ENCODE measurements around the gene FXYD1.

Gene FXYD1

DNA sequence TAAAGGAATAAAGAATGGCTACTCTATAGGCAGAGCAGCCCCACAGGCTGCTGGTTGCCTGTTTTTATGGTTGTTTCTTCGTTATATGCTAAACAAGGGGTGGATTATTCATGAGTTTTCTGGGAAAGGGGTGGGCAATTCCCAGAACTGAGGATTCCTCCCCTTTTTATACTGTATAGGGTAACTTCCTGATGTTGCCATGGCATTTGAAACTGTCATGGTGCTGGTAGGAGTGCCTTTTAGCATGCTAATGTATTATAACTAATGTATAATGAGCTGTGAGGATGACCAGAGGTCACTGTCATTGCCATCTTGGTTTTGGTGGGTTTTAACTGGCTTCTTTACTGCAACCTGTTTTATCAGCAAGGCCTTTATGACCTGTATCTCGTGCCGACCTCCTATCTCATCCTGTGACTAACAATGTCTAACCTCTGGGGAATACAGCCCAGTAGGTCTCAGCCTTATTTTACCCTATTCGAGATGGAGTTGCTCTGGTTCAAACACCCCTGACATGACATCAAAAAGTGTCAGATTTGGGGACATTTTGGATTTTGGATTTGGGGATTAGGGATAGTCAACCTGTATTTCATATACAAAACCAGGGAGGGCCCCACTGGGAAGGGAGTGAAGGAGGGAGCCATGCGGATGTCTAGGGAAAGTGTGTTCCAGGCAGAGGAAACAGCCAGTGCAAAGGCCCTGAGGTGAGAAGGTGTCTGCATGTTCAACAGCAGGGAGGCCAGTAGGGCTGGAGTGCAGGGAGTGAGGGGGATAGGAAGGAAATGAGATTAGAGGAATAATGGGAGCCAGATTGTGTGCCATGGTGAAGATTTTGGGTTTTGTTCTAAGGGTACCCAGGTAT, 26.8 kb downstream of the FXYD1 start:
- DNase-seq, result no peak

DNA sequence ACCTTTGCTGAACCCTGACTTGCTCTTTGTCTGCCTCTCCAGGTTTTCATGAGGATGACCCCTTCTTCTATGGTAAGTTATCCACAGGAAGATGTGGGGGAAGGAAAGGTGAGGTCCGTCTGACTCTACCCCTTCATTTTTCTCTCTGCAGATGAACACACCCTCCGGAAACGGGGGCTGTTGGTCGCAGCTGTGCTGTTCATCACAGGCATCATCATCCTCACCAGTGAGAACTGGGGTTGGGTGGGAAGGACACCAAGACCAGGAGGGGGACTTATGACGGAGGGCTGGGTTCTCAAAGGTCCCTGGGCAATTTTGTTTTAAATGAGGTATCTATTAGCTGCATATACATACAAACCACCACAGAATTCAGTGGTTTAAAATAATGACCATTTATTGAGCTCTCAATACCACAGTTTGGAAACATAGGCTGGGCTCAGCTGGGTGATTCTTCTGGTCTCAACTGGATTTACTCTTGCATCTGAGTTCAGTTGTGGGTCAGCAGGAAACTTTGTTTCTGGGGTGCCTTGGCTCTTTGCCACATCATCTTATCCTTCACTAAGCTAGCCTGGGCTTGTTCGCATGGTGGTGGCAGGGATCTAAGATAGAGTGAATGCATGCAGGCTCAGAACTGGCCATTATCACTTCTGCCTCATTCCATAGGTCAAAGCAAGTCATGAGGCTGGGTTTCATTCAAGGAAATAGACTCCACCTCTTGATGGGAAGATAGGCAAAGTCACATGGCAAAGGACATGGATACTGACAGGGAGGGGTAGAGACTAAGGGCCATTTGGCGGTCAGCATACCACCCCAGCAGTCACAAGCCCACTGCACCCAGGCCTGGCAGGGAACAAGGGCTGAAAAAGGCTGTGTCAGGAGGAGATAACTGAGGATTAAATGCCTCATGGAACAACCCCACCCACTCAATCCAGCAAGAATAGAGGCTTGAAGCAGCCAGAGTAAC, 27.8 kb downstream of the FXYD1 start:
- DNase-seq, result no peak

DNA sequence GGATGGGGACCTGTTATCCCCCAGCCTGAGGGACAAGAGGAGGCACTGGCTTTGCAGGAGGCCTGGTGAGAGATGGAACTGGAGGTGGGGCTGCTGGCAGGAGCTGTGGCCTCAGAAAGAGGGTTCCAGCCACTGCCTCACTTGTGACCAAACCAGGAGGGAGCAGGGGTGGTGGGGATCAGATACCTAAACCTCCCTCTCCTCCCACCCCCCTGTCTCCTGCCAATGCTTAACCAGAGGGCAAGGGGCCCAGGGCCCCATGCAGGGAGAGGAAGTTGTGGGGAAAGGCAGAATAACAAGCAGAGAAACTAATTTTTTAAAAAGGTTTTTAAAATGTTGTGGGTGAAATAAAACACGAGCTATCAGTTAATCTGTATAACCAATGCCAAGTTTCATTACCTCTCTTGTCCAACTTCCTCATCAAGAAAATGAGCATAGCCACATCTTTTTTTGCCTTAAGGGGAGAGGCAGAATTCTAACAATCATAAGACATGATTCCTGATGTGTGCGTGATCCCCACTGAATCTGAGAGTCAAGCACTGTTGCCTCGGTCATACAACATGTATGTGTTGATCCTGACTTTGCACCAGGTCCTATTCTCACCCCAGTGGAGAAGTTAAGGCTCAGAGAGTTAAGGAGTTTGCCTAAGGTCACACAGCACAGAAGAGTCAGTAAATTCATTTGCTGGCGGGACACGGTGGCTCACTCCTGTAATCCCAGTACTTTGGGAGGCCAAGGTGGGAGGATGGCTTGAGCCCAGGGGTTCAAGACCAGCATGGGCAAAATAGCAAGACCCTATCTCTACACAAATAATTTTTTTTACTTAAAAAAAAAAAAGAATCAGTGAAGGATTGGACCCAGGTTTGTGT, 28.9 kb downstream of the FXYD1 start:
- DNase-seq, result no peak

DNA sequence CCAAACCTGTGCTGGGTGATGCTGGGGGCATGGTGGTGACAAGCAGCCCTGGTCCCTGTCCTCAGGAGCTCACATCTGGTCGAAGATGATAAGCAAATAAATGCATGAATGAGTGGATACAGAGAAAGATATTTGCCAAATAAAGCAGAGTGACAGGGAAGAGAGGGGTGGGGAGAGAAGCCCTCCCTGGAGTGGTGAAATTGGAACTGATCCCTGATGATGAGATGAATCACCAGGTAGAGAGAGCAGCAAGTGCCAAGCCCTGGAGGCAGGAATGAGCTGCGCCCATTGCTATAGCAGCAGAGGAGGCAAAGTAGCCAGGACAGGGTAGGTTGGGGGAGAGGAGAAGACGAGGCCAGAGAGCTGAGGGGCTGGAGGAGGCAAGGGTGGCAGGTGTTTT, 29.6 kb downstream of the FXYD1 start:
- no peak for DNase-seq

DNA sequence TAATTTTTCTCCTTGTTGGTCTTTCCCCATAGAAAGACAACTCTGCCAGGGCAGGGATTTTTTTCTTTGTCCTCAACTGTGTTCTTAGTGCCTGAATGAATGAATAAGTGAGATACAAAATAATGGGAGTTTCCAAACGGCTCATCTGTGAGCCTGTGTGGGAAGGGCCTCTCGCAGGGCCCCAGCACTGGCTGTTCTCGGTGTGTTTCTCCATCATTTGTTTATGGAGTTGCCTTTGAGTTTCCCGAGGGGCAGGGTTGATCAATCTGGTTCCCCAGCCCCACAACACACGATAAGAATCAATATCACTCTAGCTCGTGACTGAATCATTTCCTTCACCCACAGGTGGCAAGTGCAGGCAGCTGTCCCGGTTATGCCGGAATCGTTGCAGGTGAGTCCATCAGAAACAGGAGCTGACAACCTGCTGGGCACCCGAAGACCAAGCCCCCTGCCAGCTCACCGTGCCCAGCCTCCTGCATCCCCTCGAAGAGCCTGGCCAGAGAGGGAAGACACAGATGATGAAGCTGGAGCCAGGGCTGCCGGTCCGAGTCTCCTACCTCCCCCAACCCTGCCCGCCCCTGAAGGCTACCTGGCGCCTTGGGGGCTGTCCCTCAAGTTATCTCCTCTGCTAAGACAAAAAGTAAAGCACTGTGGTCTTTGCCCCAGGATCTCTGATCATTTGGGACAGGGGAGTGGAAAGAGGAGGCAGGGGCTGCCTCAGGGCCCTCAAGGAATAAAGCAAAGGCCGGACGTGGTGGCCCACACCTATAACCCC, 30.8 kb downstream of the FXYD1 start:
- DNase-seq, result no peak

DNA sequence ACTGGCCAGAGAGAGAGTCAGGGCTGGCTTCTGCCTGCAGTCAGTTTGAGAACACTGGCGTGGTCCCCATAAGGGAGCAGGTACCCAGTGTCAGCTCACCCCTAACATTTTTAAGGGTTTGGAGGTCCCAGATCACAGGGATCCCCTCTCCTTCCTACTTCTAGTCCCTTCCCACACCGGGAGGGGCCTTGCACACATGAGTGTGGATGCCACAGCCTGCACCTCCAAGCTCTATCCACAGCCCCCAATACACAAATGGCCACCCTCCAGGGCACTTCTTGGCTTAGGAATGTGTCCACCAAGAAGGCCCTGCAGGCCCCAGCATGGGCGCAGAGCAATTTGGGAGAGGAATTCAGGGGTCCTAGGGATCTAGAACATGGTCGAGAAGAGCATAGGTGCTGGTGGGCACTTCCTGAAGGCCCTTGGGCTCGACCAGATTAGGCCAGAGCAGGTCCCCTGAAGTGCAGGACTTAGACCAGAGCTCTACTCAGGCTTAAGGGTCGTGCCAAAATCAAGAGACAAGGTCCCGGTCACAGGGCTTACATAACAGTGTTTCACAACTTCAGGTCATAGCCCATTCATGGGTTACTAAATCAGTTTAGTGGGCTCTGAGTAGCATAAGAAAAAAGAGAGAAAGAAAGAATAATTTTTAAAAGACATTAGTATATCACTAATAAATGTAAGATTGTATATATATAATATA, 31.9 kb downstream of the FXYD1 start:
- DNase-seq, result no peak

DNA sequence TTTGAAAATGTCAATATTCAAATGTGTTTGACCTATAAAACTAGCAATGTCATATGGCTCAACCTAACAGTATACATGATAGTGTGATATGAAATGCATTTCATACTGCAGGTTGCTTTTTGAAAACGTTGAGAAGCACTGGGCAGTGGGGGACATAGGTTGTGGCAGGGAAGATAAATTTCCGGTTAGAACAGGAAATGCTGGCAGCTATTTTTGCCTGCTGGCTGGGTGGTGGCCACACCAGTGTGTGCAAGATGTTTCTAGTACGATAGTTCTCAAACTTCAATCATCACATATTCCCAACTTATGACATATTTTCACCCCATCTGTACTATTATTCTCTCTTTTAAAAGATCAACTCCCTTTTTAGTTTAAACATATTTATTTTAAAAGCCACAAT, 33.1 kb downstream of the FXYD1 start:
- no peak for DNase-seq

DNA sequence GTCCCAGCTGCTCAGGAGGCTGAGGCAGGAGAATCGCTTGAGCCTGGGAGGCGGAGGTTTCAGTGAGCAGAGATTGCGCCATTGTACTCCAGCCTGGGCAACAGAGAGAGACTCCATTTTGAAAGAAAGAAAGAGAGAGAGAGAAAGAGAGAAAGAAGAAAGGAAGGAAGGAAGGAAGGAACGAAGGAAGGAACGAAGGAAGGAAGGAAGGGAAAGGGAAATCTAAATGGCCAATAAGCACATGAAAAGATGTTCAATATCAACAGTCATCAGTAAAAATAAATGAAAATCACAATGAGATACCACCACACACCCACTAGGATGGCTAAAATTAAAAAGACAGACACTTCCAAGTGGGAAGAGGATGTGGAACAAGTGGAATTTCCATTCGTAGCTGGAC, 35.6 kb downstream of the FXYD1 start:
- no peak for DNase-seq

DNA sequence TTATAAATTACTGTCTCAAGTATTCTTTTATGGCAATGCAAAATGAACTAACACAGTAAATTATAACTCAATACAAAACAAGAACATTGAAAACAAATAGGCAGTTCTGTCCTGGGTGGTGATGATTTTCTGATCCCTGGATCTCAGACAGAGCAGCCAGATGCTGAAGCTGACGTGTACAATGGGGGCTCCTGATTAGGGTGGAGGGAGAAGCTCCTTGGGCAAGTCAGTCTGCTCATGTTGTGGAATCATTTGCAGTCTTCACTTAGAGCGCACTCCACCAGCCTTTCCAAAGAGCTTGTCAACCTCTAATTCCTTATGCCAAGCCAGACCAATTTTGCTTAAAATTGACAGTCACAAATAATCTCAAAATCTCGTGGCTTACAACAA, 37.6 kb downstream of the FXYD1 start:
- no peak for DNase-seq

DNA sequence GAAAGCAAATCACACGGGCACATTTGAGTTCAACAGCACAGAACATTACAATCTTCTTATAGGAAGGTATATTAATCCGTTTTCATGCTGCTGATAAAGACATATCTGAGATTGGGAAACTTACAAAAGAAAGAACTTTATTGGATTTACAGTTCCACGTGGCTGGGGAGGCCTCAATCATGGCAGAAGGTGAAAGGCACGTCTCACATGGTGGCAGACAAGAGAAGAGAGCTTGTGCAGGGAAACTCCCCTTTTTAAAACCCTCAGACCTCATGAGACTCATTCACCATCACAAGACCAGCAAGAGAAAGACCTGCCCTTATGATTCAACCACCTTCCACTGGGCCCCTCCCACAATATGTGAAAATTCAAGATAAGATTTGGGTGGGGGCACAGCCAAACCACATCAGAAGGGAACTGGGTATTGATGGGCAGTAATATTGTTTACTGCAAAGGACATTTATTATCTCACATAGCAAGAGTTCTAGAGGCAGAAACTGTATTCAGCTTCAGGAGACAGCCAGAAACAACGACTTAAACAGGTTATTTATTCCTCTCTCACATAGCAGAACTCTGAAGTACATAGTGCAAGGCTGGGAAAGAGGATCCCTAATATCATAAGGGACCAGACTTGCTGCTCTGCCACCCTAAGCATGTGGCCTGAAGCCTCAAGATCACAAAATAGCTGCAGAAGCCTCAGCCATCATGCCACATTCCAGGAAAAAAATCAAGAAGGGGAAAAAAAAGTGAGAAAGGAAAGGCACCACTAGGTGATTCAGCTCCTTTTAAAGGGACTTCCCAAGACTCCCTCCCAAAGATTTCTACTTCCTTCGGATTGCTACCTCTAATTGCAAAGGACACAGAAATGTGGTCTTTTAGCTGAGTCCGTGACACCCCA, 39.0 kb downstream of the FXYD1 start:
- no peak for DNase-seq

DNA sequence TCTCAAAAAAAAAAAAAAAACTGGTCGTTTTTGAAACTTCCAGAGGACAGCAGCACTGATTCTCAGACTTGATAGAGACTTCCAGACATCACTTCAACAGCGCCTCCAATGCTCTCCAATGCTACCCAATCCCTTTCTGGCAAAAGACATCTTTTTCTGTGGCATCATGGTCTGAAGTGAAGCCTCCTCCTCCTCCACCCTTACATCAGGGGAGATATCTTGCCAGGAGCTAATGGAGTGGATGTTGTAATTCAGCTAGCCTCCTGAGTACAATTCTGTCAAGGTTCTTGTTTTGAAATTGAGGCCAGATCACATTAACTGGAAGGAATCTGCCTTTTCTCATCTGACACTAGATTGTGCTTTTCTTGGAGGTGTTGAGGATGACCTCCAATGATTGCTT, 40.1 kb downstream of the FXYD1 start:
- no peak for DNase-seq

DNA sequence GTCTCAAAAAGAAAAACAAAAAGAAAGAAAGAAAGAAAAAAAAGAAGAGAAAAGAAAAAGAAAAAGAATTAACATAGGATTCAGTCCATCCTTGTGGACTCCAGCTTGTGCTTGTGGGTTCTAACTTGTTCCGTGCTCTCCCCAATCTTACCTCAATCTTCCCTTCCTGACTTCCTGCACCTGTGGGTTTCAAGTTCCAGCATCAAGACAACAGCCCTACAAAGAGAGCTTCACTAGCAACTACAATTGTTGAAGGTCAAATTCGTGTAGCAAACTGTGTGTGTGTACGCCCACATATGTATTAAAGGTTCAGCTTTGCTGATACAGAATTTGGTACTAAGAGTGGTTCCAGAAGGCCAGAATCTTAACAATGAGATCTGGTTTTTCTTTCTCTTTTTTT, 41.2 kb downstream of the FXYD1 start:
- DNase-seq, result no peak

DNA sequence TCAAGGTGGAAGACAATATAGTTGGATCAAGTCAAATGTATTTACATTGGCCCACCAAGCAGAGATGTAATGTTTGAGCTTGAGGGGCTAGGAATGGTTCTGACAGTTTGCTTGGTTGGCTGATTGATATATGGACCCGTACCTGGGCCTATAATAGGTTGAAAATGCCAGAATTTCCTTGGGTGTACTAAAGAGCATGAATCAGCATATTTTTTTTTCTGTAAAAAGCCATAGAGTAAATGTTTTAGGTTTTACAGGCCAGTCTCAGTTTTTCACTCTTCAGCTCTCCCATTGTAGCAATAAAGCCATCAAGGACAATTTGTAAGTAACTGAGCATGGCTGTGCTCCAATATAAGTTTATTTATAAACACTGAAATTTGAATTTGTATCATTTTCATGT, 42.8 kb downstream of the FXYD1 start:
- no peak for DNase-seq

DNA sequence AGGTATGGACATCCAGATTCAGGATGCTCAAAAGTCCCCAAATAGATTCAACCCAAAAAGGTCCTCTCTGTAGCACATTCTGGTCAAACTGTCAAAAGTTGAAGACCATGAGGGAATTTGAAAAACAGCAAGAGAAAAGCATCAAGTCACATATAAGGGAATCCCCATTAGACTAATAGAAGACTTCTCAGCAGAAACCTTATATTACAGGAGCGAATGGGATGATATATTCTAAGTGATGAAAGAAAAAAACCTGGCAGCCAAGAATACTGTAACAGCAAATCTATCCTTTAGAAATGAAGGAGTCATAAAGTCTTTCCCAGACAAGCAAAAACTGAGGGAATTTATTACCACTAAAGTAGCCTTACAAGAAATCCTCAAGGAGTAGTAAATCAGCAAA, 45.6 kb downstream of the FXYD1 start:
- DNase-seq, result no peak

DNA sequence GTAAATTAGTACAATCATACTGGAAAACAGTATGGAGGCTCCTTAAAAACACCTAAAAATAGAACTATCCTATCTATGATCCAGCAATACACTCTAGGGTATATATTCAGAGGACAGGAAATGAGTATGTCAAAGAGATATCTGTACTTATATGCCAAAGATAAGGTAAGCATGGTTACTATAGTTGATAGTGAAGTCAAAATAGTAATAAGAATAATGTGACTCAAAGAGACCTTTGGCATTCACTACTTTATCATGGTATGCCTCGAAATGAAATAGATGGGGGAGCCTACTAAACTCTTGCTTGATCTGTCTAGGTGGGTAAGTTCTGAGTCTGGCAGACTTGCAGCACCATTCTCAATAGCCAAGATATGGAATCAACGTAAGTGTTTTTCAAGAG, 46.3 kb downstream of the FXYD1 start:
- DNase-seq, result no peak
